ELF-1 (cell line): Measurements from ENCODE around the gene CHPF2.

Source experiments
- DNase-seq: peaks from one replicate; pipeline ENCODE4 v3.0.0-alpha.2; 2016; ENCODE audit warnings: low read depth, low spot score

Gene CHPF2

DNA sequence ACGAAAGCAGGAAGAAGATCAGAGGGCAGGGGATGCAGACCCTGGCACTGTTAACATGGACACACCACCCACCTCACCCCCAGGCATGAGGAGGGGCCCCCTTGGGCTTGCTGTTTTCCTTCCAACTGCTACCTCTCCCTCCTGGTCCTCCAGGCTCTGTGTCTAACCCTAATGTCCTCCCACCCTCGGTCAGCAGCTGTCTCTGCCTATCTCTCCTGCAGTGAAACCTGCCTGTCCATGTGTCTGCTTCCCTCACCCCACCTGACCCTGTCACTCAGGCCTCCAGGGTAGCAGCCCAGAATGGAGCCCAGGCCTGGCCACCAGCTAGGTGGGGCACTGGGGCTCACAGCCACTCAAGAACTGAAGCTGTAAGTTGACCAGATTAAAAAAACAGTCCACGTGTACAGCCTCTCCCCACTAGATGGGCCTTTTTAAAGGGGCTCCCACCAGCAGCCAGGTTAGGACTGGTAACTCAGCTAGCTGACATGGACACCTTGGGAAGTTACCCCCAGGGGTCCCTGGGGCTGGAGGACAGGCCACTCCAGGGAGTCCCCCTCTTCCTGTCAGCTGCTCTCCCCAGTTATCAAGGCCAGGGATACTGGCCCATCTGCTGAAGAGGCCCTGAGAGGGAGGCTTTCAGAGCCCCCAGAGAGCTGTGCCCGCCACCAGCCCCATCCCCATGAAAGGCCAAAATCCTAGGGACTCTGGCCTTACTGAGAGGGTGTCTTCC lies 14.7 kb downstream of the CHPF2 start:
- DNase-seq = no peak

DNA sequence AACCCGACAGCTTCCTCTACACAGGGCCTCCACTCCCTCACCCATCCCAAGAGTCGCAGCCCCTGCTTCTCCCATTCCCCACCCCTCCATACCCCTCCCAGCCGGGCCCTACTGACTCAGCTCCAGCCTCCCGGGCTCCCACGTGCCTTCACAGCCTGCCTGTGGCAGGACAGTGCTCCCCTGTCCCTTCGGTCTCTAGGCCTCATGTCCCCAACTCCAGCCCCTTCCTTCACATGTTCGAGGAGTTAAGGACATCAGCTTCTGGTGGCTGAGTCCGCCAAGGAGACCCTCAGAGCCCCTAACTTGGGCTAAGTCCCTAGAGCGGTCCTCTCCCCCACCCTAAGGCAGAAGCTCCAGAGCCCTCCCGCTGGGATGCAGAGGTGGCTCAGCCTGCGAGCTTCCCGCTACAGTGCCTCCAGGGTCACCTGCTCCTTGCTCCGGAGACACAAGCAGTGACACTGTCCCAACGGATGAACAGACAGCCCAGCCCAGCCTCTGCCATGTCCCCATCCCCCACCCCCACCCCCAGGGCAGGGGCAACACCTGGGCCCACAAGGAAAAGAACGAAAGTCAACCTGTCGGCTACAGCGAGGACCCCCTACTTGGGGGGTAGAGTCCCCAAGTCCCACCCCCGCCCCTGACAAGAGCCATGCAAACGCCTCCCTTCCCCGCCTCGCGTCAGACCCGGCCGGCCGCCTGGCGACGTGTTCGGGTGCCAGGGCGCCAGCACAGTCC lies 15.5 kb downstream of the CHPF2 start:
- DNase-seq = no peak

DNA sequence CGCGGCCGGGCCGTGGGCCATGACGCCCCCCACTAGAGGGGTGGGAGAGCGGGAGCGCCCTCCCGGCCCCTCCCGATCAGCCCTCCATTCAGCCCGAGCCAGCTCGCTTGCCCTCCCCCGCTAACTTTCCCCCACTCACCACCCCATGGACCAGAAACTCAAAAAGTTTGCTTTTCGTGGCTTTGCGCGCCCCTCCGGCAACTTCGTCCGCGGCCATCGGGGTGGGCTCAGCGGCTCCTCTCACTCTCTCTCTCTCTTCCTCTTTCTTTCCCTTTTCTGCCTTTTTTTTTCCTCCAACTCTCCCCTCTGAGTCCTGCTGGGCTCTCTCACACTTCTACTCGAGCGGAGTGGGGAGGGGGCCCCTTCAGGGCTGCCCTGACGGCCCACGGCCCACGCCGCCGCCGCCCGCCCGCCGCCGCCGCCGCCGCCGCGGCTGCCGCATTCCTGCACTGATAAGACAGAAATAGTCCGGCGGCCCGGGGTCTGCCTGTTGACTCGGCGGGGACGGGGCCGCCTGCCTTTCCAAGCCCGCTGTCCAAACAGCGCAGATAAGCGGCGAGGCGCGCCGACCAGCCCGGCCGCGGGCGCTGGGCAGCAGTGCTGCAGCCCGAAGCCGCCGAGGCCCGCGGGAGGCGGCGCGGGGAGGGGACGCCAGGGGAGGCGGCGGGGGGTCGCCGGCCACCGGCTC lies 16.2 kb downstream of the CHPF2 start, which contains the start of gene SMARCD3:
TSS of gene SMARCD3 (minus strand) at position 349 of the 688 bp plus-strand sequence. CDS start at position 217, 132 bp downstream.
- peak; percentile 74 for DNase-seq

DNA sequence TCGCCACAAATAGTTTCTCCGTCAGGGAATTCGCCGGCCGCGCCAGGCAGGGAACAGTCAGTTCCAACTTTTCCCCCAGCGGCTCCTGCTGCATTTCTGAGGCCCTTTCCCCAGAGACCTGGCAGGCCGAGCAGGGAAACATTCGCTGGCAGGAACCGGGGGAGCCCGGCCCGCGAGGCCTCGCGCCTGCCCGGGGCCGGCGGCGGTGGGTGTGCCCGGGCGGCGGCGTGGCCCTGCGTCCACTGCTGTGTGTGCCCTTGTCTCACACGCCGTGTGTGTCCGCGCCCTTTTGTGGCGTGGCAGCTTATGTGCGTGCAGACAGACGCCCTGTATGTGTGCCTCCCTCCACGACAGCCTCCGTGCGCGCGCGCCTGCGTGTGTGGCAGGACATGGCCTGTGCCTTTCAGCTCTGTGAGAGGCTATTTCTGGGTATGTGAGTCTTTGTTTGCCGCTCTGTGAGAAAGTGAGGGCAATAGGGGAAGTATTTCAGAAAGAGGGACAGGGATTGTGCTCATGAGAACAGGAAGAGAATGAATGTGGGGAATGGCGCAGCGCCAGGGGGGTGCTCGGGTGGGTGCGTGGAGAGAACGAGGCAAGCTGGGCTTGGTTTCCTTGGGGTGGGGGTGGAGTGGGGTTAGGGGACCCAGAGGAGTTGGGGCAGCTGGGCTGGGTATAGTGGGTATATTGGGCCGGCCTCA lies 16.9 kb downstream of the CHPF2 start:
- no peak for DNase-seq

DNA sequence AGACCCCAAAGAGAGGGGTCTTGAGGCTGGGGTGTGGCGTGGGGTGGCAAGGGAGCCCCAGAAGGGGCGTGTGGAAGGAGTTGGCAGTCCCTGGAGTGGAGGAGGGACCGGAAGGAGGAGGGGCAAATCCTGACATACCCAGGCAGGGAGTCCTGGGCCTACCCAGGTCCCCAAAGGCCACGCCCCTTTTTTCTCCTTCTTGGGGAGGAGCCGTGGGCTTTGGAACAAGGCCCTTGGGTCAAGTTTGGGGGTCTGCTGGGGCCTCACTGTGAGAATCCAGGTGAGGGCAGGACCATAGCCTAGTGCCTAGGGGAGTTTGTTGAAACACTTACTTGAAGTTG lies 17.4 kb downstream of the CHPF2 start:
- DNase-seq = no peak

DNA sequence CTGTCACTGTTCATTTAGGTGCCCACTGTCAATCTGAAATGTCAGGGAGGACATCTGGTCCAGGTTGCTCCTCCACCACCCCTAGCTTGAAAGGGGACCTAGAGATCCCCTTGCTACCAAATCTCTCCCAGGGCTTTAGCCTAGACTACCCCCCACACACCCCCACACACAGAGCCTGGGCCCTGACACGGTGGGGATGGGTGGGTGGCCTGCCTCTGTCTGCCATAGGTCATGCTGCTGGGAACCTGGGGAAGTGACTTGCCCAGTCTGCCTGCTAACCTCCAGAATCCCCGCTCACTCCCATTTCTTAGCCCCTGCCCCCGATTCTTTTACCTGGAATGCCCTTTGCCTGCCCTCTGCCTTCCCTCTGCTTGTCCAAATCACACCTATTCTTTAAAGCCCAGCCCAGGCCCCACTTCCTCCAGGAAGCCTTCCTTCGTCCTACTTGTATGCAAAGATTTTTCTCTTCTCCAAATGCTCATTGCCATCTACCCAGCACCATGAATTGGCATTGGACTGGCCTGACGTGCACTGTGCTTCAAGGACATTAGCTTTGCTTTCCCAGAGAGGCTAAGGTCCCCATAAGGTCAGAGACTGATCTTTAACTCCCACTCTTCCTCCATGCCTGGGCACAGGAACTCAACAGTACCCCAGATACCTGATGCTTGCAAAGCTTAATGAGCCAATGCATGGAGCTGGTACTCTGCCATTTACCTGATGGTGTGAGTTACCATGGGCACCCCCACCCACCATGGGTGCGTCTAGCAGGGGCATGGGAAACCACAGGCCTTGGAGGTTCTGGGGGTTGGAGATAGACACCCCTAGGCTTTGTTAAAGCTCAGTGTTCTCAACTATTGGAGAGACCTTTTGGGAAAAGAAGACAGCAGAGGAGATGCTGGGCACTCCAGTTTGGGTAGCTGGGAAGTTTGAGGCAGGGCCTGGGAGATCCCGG lies 18.2 kb downstream of the CHPF2 start:
- no peak for DNase-seq

DNA sequence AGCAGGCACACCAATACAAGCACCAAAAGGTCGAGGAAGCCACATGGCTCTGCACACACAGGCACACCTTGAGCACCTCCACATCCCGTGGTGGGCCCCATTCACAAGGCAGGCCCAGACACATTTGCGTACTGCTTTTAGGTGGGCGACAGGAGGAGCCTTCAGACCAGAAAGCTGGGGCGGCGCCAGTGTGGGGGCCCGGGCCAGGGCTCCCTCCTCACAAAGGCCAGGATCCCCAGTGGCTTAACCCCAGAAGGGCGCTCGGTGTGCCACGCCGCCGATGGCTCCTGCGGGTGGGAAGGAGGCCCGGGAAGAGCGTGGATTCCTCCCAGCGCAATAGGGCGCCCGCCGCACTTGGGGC lies 19.0 kb downstream of the CHPF2 start:
- no peak for DNase-seq

DNA sequence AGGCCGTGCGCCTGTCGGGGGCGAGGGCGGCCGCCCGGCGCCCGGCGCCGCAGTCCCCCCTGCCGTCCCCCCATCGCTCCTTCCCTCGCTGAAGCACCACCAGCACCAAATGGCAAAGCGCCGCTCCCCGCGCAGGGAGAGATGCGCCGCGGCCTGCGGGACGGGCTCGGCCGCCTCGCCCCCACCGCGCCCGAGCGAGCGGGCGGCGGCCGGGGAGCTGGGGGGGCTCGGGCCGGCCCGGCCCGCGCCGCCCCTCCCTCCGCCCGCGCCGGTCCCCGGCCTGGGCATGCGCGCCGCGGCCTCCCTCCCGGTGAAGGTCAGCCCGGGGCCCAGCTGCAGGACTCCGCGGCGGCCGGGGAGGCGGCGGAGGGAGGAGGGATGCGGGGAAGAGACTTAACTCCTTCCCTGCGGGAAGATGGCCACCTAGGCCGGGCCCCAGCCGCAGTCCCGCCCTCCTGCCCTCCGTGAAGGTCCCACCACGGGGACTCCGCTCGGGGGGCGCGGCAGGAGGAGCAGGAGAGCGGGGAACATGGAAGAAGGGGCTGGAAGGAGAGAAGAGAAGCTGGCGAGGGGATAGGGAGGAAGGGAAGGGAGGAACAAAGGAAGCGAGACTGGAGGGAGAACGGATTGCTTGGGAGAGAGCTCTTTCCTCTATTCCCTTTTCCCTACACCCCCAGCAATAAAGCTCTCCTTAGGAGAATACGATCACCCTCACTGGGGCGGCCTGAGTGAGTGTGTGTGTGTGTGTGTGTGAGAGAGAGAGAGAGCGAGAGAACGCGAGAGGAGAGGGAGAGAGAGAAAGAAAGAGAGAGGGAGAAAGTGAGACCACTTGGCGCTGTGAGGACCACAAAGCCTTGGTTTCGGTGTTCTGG lies 19.6 kb downstream of the CHPF2 start:
- no peak for DNase-seq

DNA sequence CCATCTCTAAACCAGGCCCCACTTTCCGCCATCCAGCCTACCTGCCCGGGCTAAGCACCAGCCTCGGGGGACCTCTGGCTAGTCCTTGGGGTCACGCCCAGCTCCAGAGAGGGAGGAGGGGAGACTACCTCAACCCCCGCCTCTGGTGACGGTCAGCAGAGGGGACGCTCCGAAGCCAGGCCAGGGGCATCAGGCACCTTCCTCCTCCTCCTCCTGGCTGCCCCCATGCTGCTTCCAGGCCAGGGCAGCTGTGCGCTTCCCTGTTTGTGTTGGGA lies 20.2 kb downstream of the CHPF2 start:
- DNase-seq = no peak

DNA sequence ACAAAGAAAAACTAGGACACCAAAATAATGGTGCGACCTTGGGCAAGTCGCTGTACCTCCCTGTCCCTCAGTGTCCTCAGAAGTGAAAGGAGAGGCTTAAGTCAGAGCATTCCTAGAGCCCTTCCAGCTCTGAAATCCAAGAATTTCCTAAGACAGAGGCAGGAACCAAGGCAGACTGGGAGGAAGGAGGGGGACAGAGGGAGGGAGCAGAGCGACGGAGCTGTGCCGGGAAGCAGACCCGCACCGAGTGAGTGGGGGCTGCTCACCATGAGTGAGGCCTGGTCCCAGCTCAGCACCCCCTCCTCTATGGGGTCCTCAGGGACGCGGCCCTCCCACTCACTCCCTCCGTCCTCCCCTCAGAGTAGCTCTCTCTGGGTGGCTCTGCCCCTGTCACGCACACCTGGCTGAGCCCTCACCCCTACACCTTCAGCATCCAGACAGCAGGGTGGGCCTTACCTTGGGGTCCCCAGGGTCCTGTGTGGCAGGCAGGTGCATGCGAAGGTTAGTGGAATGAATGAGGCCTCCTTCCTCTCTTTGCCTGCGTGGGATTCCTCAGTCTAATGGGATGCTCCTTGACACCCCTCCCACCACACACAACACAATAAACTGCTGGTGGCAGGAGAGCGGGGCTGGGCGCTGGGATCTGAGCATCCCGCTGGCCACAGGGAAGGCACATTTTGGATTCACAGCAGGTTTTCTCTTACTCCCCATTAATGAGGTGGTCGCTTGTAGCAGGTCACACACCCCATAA lies 20.9 kb downstream of the CHPF2 start:
- DNase-seq = no peak

DNA sequence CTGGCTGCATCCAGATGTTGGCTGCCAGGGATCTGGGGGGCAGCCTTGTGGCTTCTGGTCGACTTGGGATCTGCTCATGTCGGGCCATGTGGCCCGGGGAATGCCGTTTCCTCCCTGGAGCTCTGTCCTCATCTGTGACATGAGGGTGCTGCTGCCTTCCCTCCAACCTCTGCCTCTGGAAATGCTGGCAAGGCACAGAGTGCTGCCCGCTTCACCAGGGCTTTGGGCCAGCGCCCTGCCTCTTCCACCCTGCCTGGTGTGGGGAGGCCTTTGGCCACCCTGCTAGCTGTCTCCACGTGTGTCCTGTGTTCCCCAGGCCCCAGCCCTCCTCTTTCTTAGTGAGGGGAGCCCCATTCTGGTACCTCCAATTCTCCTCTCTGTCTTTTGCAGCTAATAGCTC lies 22.0 kb downstream of the CHPF2 start:
- no peak for DNase-seq

DNA sequence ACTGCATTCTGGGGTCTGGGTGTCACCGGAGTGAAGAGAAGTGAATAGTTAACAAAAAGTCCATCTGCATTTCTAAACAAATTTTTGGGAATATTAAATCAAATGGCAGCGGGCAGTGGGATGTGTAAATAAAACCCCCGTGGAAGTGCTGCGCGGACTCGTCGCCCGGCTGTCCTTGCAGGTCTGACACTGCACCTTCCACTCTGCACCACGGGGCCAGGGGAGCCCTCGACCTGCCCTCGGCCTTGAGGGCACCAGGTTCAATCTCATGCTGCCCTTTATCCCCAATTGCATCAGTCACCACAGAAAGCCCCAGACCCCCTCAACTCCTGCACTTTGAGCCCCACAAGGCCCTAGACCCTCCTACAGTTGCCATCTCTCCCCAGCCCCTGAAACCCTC lies 22.6 kb downstream of the CHPF2 start:
- DNase-seq = no peak

DNA sequence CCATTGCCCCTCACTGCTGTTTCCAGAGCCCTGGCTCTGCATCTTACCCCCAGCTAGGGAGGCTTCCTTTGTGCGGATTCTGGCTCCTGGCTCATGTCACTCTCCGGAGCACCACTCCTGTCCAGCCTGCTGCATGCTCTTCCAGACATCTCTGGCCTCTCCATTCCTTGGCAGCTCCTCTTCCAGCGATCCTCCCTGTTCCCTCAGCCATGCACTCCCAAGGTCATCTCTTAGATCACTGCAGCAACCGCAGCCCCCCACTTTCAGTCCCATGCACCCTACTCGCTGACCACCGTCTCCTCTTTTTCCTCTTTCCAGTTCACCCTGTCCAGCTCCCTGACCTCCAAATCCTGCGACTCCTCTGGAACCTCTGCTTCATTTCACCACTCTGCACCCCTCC lies 23.1 kb downstream of the CHPF2 start:
- DNase-seq = no peak

DNA sequence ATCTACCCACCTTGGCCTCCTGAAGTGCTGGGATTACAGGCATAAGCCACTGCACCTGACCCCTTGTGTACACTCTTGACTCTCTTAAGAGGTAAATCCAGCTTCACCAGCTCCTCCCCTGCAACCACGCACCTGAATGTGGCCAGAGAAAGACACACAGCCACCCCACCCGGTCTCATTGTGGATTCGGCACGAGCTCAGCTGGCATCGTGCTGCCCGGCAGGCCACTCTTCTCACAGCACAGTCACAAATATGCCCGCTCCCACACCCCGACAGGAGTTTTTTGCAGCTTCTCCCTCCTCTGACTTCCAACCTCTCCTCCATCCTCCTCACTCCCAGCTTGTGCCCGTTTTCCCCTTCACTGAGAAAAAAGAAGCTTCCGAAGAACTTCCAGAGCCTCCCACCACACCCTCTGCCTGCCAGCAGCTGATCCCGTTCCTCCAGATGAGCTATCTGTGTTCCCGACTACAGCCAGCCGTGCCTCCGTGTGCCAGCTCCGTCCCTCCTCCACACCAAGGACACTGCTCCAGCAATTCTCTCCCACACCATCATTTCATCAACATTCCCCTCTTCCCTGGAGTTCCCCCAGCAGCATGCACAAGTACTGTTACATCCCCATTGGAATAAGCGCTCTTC lies 24.2 kb downstream of the CHPF2 start:
- no peak for DNase-seq

DNA sequence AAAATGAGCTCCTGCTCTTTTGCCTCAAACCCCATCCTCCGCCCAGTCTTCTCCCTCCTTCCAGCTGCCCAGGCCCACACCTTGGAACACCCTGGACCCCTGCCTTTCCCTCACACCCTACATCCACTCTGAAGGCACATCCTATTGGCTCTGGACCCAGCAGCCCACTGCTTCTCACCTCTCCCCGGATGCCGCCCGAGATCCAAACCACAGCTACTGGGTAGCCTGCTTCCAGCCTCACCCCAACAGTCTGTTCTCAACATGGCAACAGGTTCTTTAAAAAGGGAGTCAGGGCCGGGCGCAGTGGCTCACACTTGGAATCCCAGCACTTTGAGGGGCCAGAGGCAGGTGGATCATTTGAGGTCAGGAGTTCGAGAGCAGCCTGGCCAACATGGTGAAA lies 25.7 kb downstream of the CHPF2 start:
- DNase-seq = no peak

DNA sequence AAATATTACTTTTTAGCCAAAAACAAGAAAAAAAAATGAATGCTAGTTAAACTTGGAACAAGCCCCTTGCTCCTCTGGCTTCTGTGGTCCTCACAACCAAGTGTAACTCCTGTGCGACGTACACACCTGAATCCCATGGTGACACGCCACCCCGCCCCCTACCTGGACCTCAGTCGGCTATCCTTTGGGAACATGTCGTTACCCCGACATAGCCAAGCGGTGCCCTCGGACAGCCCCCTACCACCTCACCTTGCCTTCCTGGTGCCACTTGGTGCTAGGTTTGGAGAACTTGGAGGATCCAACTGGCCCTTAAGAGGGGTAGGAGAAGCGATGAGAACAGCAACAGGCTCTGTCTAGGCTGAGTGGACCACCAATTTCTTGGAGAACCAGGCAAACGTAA lies 28.2 kb downstream of the CHPF2 start:
- no peak for DNase-seq

DNA sequence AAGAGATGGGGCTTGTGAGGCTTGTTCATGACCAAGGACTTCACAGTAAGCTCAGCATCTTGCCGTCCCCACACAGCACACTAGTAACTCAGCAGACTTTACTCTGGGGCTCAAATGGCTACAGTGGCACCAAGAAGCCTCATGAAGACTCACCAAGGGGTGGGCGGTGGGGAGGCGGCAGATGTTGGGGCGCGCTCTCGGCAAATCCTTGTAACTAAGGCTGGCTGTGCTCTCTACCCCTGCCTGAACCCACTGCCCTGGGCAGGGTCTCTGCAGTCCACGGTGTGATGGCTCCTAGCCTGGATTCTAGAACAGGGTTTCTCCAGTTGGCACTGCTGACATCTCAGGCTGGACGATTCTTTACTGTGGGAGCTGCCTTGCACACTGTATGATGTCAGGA lies 28.6 kb downstream of the CHPF2 start:
- DNase-seq = no peak

DNA sequence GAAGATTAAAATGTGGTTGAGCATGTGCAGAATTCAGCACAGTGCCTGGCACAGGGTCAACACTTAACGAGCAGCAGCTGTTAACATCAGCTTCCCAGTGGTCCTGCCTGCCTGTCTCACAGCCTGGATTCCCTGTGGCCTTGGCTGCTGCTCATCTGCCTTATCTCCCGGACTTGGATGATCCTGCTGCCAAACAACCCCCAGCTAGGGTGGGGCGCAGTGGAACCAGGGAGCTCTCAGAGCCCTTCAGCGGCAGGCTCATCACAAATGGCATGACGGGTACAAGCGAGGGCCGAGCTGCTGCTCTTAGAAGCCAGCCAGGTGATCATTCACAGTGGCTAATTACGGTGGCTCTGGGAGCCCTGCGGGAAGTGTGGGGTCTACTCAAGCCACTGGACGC lies 29.2 kb downstream of the CHPF2 start:
- no peak for DNase-seq

DNA sequence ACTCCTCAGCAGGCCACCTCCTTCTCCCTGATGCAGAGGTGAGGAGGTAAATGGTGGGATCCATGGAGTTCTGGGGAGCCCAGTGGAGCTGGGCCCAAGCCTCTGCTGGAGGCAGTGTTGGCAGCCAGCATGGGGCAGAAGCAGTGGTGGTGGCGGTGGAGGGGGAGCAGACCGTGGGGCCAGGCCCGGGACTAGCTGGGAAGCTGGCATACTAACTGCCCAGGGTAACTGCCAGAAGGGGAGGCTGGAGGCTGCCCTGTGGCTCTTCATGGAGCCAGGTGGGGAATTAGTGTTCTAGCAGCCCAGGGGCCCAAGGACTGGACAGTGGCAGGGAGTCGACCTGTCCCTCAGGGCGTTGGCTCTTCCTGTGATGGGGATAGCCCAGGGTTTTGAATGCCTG lies 32.3 kb downstream of the CHPF2 start:
- no peak for DNase-seq
